HepG2 (cell line): ENCODE measurements around the gene IQGAP2. TPM values are rescaled to one million over a fixed set of nuclear protein-coding genes. Genes with fewer than 3 reads are reported as not detected.

Experiments used
- ATAC-seq: fragments of 200-7000 bp; cut with Tn5 transposase; 3 replicates; pipeline ENCODE4 v1.9.1; 2020; ENCODE audit warnings: mild to moderate bottlenecking, moderate library complexity
- BruUV-seq: library from RNA; stranded (reverse); fragments of 400-500 nt; replicated peaks from 2 replicates; lab custom pipeline; 2021; lab: Mats Ljungman, UMichigan
- CTCF ChIA-PET: fragments of 300-600 bp; formaldehyde crosslinking; extraction: SDS; loops from one replicate; lab custom pipeline; 2021; ENCODE audit warnings: low total read pairs, inconsistent platforms, low intra/inter-chr PET ratio; lab: Yijun Ruan, JAX
- POLR2A ChIA-PET: fragments of 350-600 bp; sonication (Branson Sonifier 250); formaldehyde crosslinking; loops from one replicate; lab custom pipeline; 2020; ENCODE audit warnings: antibody characterized with exemption, inconsistent platforms; lab: Yijun Ruan, JAX
- DNase-seq: peaks from one replicate; pipeline ENCODE4 v3.0.0-alpha.2; 2015; ENCODE audit warnings: low spot score
- FAIRE-seq: peaks from 3 replicates; lab custom pipeline; 2011; peaks lifted over from hg19 to GRCh38; lab: Jason Lieb, UNC
- H2AFZ ChIP-seq: one replicate; pipeline ENCODE4 v1.6.1; 2011; ENCODE audit warnings: low read length, inconsistent platforms
- H3K27ac ChIP-seq: fragments of 300-600 bp; 3 replicates; pipeline ENCODE4 v1.8.0; 2011; ENCODE audit warnings: mixed run types, mild to moderate bottlenecking, mixed read lengths, low read length, inconsistent platforms; ENCODE audit not compliant: insufficient read depth; ENCODE audit errors: extremely low read length
- H3K27me3 ChIP-seq, 2 experiments: fragments of 200-600 bp in 1 of 2; 2 replicates in 1 of 2; 3 replicates in 1 of 2; pipeline versions ENCODE4 v1.6.0 to v1.8.0; 2011; ENCODE audit warnings: low read length in 2 of 2, mild to moderate bottlenecking in 2 of 2, moderate library complexity in 2 of 2, inconsistent platforms in 1 of 2; ENCODE audit not compliant: insufficient read depth in 2 of 2, control insufficient read depth in 1 of 2
- H3K36me3 ChIP-seq, 2 experiments: fragments of 200-600 bp in 1 of 2; replicated peaks in 1 of 2; 2 replicates in 1 of 2; 3 replicates in 1 of 2; pipeline versions ENCODE4 v1.5.1 to v1.8.0; 2011; ENCODE audit warnings: low read length in 2 of 2, inconsistent platforms in 1 of 2; ENCODE audit not compliant: insufficient read depth in 2 of 2, control insufficient read depth in 1 of 2
- H3K4me1 ChIP-seq: 2 replicates; pipeline ENCODE4 v1.5.1; 2012; ENCODE audit warnings: low read length, inconsistent platforms; ENCODE audit not compliant: insufficient read depth
- H3K4me2 ChIP-seq: 2 replicates; pipeline ENCODE4 v1.6.0; 2011; ENCODE audit warnings: low read depth, low read length, inconsistent platforms
- H3K4me3 ChIP-seq, 3 experiments: fragments of 200-600 bp in 1 of 3; sonication (generic), shearing (Covaris generic) in 1 of 3; replicated peaks in 1 of 3; 2 replicates each; pipeline ENCODE4 v1.5.1; 2011 to 2016; ENCODE audit warnings: low read length in 3 of 3, inconsistent platforms in 2 of 3, low read depth in 2 of 3, mild to moderate bottlenecking in 2 of 3, control low read depth in 1 of 3, mixed read lengths in 1 of 3; ENCODE audit not compliant: insufficient read depth in 1 of 3
- H3K79me2 ChIP-seq: one replicate; pipeline ENCODE4 v1.6.1; 2011; ENCODE audit warnings: low read length, inconsistent platforms; ENCODE audit not compliant: insufficient read depth
- H3K9ac ChIP-seq: 2 replicates; pipeline ENCODE4 v1.6.0; 2011; ENCODE audit warnings: mild to moderate bottlenecking, low read depth, low read length, inconsistent platforms; ENCODE audit not compliant: insufficient read depth
- H3K9me3 ChIP-seq: 2 replicates; pipeline ENCODE4 v1.5.1; 2012; ENCODE audit warnings: mild to moderate bottlenecking, low read length
- H4K20me1 ChIP-seq: 2 replicates; pipeline ENCODE4 v1.6.0; 2011; ENCODE audit warnings: inconsistent platforms, mild to moderate bottlenecking, low read length, moderate library complexity; ENCODE audit not compliant: insufficient read depth
- AKAP8 ChIP-seq: sonication (generic); formaldehyde crosslinking; IDR thresholded peaks from 2 replicates; pipeline ENCODE4 v1.5.1; 2020; ENCODE audit warnings: mild to moderate bottlenecking, missing genetic modification reagents
- CERS6 ChIP-seq: sonication (generic); formaldehyde crosslinking; IDR thresholded peaks from 2 replicates; pipeline ENCODE4 v1.5.0; 2020; ENCODE audit warnings: missing genetic modification reagents
- GFI1 ChIP-seq: sonication (generic); formaldehyde crosslinking; IDR thresholded peaks from 2 replicates; pipeline ENCODE4 v1.5.0; 2020; ENCODE audit warnings: missing genetic modification reagents, mild to moderate bottlenecking, borderline replicate concordance
- GMEB1 ChIP-seq: sonication (generic); formaldehyde crosslinking; IDR thresholded peaks from 2 replicates; pipeline ENCODE4 v1.5.1; 2020; ENCODE audit warnings: missing genetic modification reagents, mild to moderate bottlenecking, borderline replicate concordance
- HNF4A ChIP-seq: sonication (generic); formaldehyde crosslinking; IDR thresholded peaks from 2 replicates; pipeline ENCODE4 v1.4.0; 2020; ENCODE audit warnings: missing genetic modification reagents
- SUZ12 ChIP-seq: fragments of 150-350 bp; IDR thresholded peaks from 2 replicates; pipeline ENCODE4 v1.6.1; 2014; ENCODE audit warnings: low read depth, low read length
- TBX2 ChIP-seq: sonication (generic); formaldehyde crosslinking; IDR thresholded peaks from 2 replicates; pipeline ENCODE4 v1.5.0; 2020; ENCODE audit warnings: missing genetic modification reagents, mild to moderate bottlenecking, borderline replicate concordance
- ZNF280D ChIP-seq: sonication (generic); formaldehyde crosslinking; IDR thresholded peaks from 2 replicates; pipeline ENCODE4 v1.5.1; 2020; ENCODE audit warnings: mild to moderate bottlenecking, missing genetic modification reagents
- ZNF792 ChIP-seq: IDR thresholded peaks from 2 replicates; pipeline ENCODE4 v1.6.1; 2016
- ZNF883 ChIP-seq: sonication (generic); formaldehyde crosslinking; IDR thresholded peaks from 2 replicates; pipeline ENCODE4 v1.5.1; 2020; ENCODE audit warnings: mild to moderate bottlenecking, missing genetic modification reagents; ENCODE audit errors: not compliant biosample characterization
- ZZZ3 ChIP-seq: sonication (generic); formaldehyde crosslinking; IDR thresholded peaks from 2 replicates; pipeline ENCODE4 v1.4.0; 2020; ENCODE audit warnings: missing genetic modification reagents, mild to moderate bottlenecking, borderline replicate concordance
- WGBS: methylation state at CpG from one replicate; pipeline ENCODE4 v1.1.6; 2017; ENCODE audit warnings: low lambda C conversion rate; 5-methylcytosine and 5-hydroxymethylcytosine counted together
- in situ Hi-C: cut with HindIII; loops from 2 replicates; pipeline ENCODE4 v1.10.0; 2017; ENCODE audit warnings: low pct_unique_long_range_greater_than_20kb; ENCODE audit not compliant: extremely low pct_ligation_motif_present
- intact Hi-C: fragments of 100-400 bp; cut with micrococcal nuclease; formaldehyde crosslinking; loops from one replicate; pipeline ENCODE4 v1.10.0; 2022; ENCODE audit not compliant: unreplicated experiment
- polyA plus RNA-seq, 8 experiments: library from polyadenylated mRNA; depleted of rRNA in 3 of 8; stranded (reverse) in 7 of 8; unstranded in 1 of 8; fragments of >200 nt; fragmentation: Illumina TruSeq in 4 of 8; extraction: Trizol in 4 of 8; gene quantifications; 2 replicates each; pipeline versions ENCODE4 v1.2.1 to v1.2.3, GENCODE V29; 2011 to 2016; ENCODE audit warnings: low read depth in 4 of 8, missing spikeins in 1 of 8, mixed read lengths in 1 of 8; ENCODE audit not compliant: insufficient read depth in 1 of 8
- total RNA-seq, 5 experiments: library from RNA; depleted of rRNA; stranded (reverse); fragments of >200 nt; fragmentation: Illumina TruSeq; extraction: Trizol; gene quantifications; 2 replicates each; pipeline ENCODE4 v1.2.3, GENCODE V29; 2016; ENCODE audit warnings: low read depth in 1 of 5

IQGAP2 gene
- total and polyA plus RNA-seq, 2 of the 13 experiments (the other 11 are each of a cell fraction or from before 2014, with no cell fraction given) = 35.2 to 83.3 TPM

- H2AFZ ChIP-seq = no peak overlapping the region
- no peaks in the 10 kb centered on the region for H4K20me1 ChIP-seq
- peak; percentile 68 for DNase-seq
- peak; percentile 89 for ATAC-seq
- in situ Hi-C loops (no loop called here), intact Hi-C loops (loop anchor here (2.0 kb wide), 1 partner anchor 21 kb away; no protein-coding TSS in a partner anchor)
- BruUV-seq = no TSS peak
- no peak overlapping the region for H3K4me3 ChIP-seq
- H3K27ac ChIP-seq = peak overlapping the region; percentile 61
- H3K79me2 ChIP-seq = peaks cover 35% of the 10 kb centered on the region
- POLR2A ChIA-PET = no interaction called here
- WGBS = 11% methylated on average over 8 of the region's 8 CpGs
- H3K36me3 ChIP-seq = 0 out of 5 replicates have a peak, but pooled peaks cover 0 to 7% of the 10 kb centered on the region in 2 experiments
- H3K9me3 ChIP-seq = no peaks in the 10 kb centered on the region
- peaks cover 71% of the 10 kb centered on the region for H3K4me1 ChIP-seq
- CTCF ChIA-PET = no interaction called here
- peak; percentile 77 for FAIRE-seq
- H3K9ac ChIP-seq = no peak overlapping the region; the same call in 1 of the 2 replicates
- H3K4me2 ChIP-seq = peak overlapping the region; percentile 60
- no peaks in the 10 kb centered on the region for H3K27me3 ChIP-seq
- TF ChIP-seq AKAP8 (CRISPR knock-in tag) (no peak), SUZ12 (no peak), ZNF280D (CRISPR knock-in tag) (0 out of 2 replicates have a peak, but pooled peaks have one; percentile 41), ZNF792 (no peak), HNF4A (CRISPR knock-in tag) (peak; percentile 51), GMEB1 (CRISPR knock-in tag) (no peak), GFI1 (CRISPR knock-in tag) (peak; percentile 67), TBX2 (CRISPR knock-in tag) (peak; percentile 98), CERS6 (CRISPR knock-in tag) (no peak), ZNF883 (CRISPR knock-in tag) (no peak), ZZZ3 (CRISPR knock-in tag) (no peak)
Observed at GRCh38 chr5:76493190-76493837, 90.2 kb downstream of the IQGAP2 start.
